GM23248 (cell line): ENCODE results near the gene EMILIN1. TPM values are rescaled to one million over a fixed set of nuclear protein-coding genes. Genes with fewer than 3 reads are reported as not detected.
"Not testable (repeated sequence)": the region's sequence is repeated elsewhere in the genome, so short reads cannot be mapped to it uniquely, and the experiment has no call there.

ENCODE experiments used
- DNase-seq: peaks from one replicate; pipeline ENCODE4 v3.0.0-alpha.2; 2015
- H2AFZ ChIP-seq: fragments of 200-600 bp; sonication (generic); 2 replicates; pipeline ENCODE4 v1.6.1; 2016; ENCODE audit warnings: antibody characterized with exemption
- H3F3A ChIP-seq: fragments of 200-600 bp; sonication (generic); 2 replicates; pipeline ENCODE4 v1.6.1; 2016; ENCODE audit warnings: mild to moderate bottlenecking, antibody characterized with exemption, mixed run types; ENCODE audit not compliant: insufficient read depth
- H3K27ac ChIP-seq: fragments of 200-600 bp; sonication (generic); 2 replicates; pipeline ENCODE4 v1.5.1; 2016; ENCODE audit warnings: mild to moderate bottlenecking
- H3K27me3 ChIP-seq: fragments of 200-600 bp; sonication (generic); replicated peaks from 2 replicates; pipeline ENCODE4 v1.6.1; 2016; ENCODE audit warnings: mild to moderate bottlenecking; ENCODE audit not compliant: insufficient read depth
- H3K36me3 ChIP-seq: fragments of 200-600 bp; sonication (generic); 2 replicates; pipeline ENCODE4 v1.6.1; 2016; ENCODE audit warnings: low read depth, mild to moderate bottlenecking
- H3K4me1 ChIP-seq: fragments of 200-600 bp; sonication (generic); 2 replicates; pipeline ENCODE4 v1.6.1; 2016; ENCODE audit warnings: mild to moderate bottlenecking; ENCODE audit not compliant: insufficient read depth
- H3K4me2 ChIP-seq: fragments of 200-600 bp; sonication (generic); one replicate; pipeline ENCODE4 v1.6.1; 2016; ENCODE audit warnings: mild to moderate bottlenecking; ENCODE audit not compliant: unreplicated experiment
- H3K4me3 ChIP-seq: fragments of 200-600 bp; sonication (generic); 2 replicates; pipeline ENCODE4 v1.5.1; 2016; ENCODE audit warnings: mild to moderate bottlenecking
- H3K79me2 ChIP-seq: fragments of 200-600 bp; sonication (generic); 2 replicates; pipeline ENCODE4 v1.6.1; 2016; ENCODE audit warnings: mild to moderate bottlenecking; ENCODE audit not compliant: insufficient read depth
- H3K9ac ChIP-seq: fragments of 200-600 bp; sonication (generic); 2 replicates; pipeline ENCODE4 v1.6.1; 2016; ENCODE audit warnings: mild to moderate bottlenecking
- H3K9me2 ChIP-seq: fragments of 200-600 bp; sonication (generic); 2 replicates; pipeline ENCODE4 v1.6.1; 2016; ENCODE audit warnings: mixed run types, mild to moderate bottlenecking, moderate library complexity; ENCODE audit not compliant: insufficient read depth
- H3K9me3 ChIP-seq: fragments of 200-600 bp; sonication (generic); one replicate; pipeline ENCODE4 v1.6.1; 2017; ENCODE audit warnings: low read depth
- H4K20me1 ChIP-seq: fragments of 200-600 bp; sonication (generic); 2 replicates; pipeline ENCODE4 v1.6.0; 2016; ENCODE audit not compliant: insufficient read depth
- EZH2 ChIP-seq: fragments of 200-600 bp; sonication (generic); IDR thresholded peaks from 2 replicates; pipeline ENCODE4 v1.6.1; 2018; ENCODE audit warnings: antibody characterized with exemption, mild to moderate bottlenecking; ENCODE audit not compliant: insufficient read depth, poor library complexity, severe bottlenecking
- EZH2phosphoT487 ChIP-seq: fragments of 200-600 bp; sonication (generic); IDR thresholded peaks from 2 replicates; pipeline ENCODE4 v1.6.1; 2018; ENCODE audit warnings: antibody characterized with exemption, moderate library complexity, mild to moderate bottlenecking, low read depth; ENCODE audit not compliant: insufficient read depth
- WGBS, 2 experiments: methylation state at CpG; one replicate each; pipeline ENCODE4 v1.1.6; 2015 to 2017; ENCODE audit warnings: low lambda C conversion rate in 2 of 2, low coverage in 1 of 2; ENCODE audit errors: missing lambda C conversion rate in 2 of 2; 5-methylcytosine and 5-hydroxymethylcytosine counted together
- in situ Hi-C: fragments of 300-500 bp; cut with MboI; formaldehyde crosslinking; loops from 2 replicates; pipeline ENCODE4 v1.15.0; 2020
- polyA plus RNA-seq: library from polyadenylated mRNA; unstranded; fragments of >200 nt; fragmentation: Nextera tagmentation; extraction: Ambion mirVana; gene quantifications from 2 replicates; pipeline ENCODE4 v1.2.1, GENCODE V29; 2016
- total RNA-seq: library from RNA; depleted of rRNA; stranded (reverse); fragments of >200 nt; shearing (Covaris generic); gene quantifications from 2 replicates; pipeline ENCODE4 v1.2.3, GENCODE V29; 2014

The EMILIN1 gene
- total and polyA plus RNA-seq, 2 experiments from 2014 or later = 61.5 to 219 TPM

- H3K4me2 ChIP-seq = no peak overlapping the region
- no peaks in the 10 kb centered on the region for H3K9me3 ChIP-seq
- H3K36me3 ChIP-seq = no peaks in the 10 kb centered on the region
- no peaks in the 10 kb centered on the region for H3K9me2 ChIP-seq
- no peak overlapping the region for H3K4me3 ChIP-seq
- DNase-seq = no peak
- H3F3A ChIP-seq = no peaks in the 10 kb centered on the region
- no peak overlapping the region for H2AFZ ChIP-seq
- TF ChIP-seq EZH2phosphoT487 = no peak
- no peak for TF ChIP-seq EZH2
- H4K20me1 ChIP-seq = no peaks in the 10 kb centered on the region
- 76 to 85% methylated on average over 3 of the region's 3 CpGs for WGBS, 2 experiments
- H3K79me2 ChIP-seq = no peaks in the 10 kb centered on the region
- no peak overlapping the region for H3K27ac ChIP-seq
- H3K27me3 ChIP-seq = 0 out of 2 replicates have a peak, but pooled peaks cover 4% of the 10 kb centered on the region
- no peaks in the 10 kb centered on the region for H3K4me1 ChIP-seq
- no peak overlapping the region for H3K9ac ChIP-seq
- in situ Hi-C loops = loop anchor here (10.0 kb wide), 1 partner anchor 179 kb away; the partner anchor contains the start of gene TRIM54
Observed at GRCh38 chr2:27105981-27106380, 27.6 kb downstream of the EMILIN1 start.

GRCh38 chr2:27108221-27108620 lies 29.8 kb downstream of the EMILIN1 start:
- H3K27me3 ChIP-seq = no peaks in the 10 kb centered on the region
- H3K9me2 ChIP-seq = no peaks in the 10 kb centered on the region
- H3K4me3 ChIP-seq = no peak overlapping the region
- no peak overlapping the region for H3K27ac ChIP-seq
- H3K4me1 ChIP-seq = no peaks in the 10 kb centered on the region
- 93 to 95% methylated on average over 2 of the region's 2 CpGs for WGBS, 2 experiments
- no peaks in the 10 kb centered on the region for H3F3A ChIP-seq
- no peak overlapping the region for H3K9ac ChIP-seq
- H4K20me1 ChIP-seq = no peaks in the 10 kb centered on the region
- in situ Hi-C loops = loop anchor here (10.0 kb wide), 1 partner anchor 177 kb away; the partner anchor contains the start of gene TRIM54
- TF ChIP-seq EZH2 (no peak), EZH2phosphoT487 (no peak)
- no peaks in the 10 kb centered on the region for H3K79me2 ChIP-seq
- H3K36me3 ChIP-seq = no peaks in the 10 kb centered on the region
- H3K4me2 ChIP-seq = no peak overlapping the region
- no peaks in the 10 kb centered on the region for H3K9me3 ChIP-seq
- no peak for DNase-seq
- no peak overlapping the region for H2AFZ ChIP-seq

GRCh38 chr2:27109083-27109482 lies 30.7 kb downstream of the EMILIN1 start:
- DNase-seq = no peak
- no peaks in the 10 kb centered on the region for H3K4me1 ChIP-seq
- no peak overlapping the region for H3K4me3 ChIP-seq
- no peak overlapping the region for H3K9ac ChIP-seq
- H3K9me3 ChIP-seq = no peaks in the 10 kb centered on the region
- H3K9me2 ChIP-seq = no peaks in the 10 kb centered on the region
- H2AFZ ChIP-seq = no peak overlapping the region
- no peaks in the 10 kb centered on the region for H3F3A ChIP-seq
- H3K4me2 ChIP-seq = no peak overlapping the region
- H4K20me1 ChIP-seq = no peaks in the 10 kb centered on the region
- no peak overlapping the region for H3K27ac ChIP-seq
- H3K36me3 ChIP-seq = no peaks in the 10 kb centered on the region
- in situ Hi-C loops = loop anchor here (10.0 kb wide), 1 partner anchor 176 kb away; the partner anchor contains the start of gene TRIM54
- TF ChIP-seq EZH2 (no peak), EZH2phosphoT487 (no peak)
- no peaks in the 10 kb centered on the region for H3K79me2 ChIP-seq
- no peaks in the 10 kb centered on the region for H3K27me3 ChIP-seq
- 89 to 90% methylated on average over 3 of the region's 3 CpGs for WGBS, 2 experiments

GRCh38 chr2:27110603-27111352 lies 32.4 kb downstream of the EMILIN1 start:
- H3K27ac ChIP-seq, H3K4me1 ChIP-seq, H3F3A ChIP-seq, DNase-seq, H3K36me3 ChIP-seq, H3K9me3 ChIP-seq, H3K27me3 ChIP-seq, H3K9ac ChIP-seq, H3K4me3 ChIP-seq, H2AFZ ChIP-seq, H3K4me2 ChIP-seq, H3K9me2 ChIP-seq, in situ Hi-C loops, H3K79me2 ChIP-seq, H4K20me1 ChIP-seq: not testable (repeated sequence)
- 76 to 79% methylated on average over 22 to 24 of the region's 24 CpGs for WGBS, 2 experiments

GRCh38 chr2:27111392-27112078 lies 33.1 kb downstream of the EMILIN1 start:
- H3F3A ChIP-seq, H3K4me3 ChIP-seq, H3K9me3 ChIP-seq, in situ Hi-C loops, H3K27me3 ChIP-seq, H3K9me2 ChIP-seq, DNase-seq, H3K79me2 ChIP-seq, H3K27ac ChIP-seq, H3K36me3 ChIP-seq, H3K9ac ChIP-seq, H3K4me1 ChIP-seq, H4K20me1 ChIP-seq, H3K4me2 ChIP-seq, H2AFZ ChIP-seq: not testable (repeated sequence)
- 91 to 97% methylated on average over 21 to 40 of the region's 49 CpGs for WGBS, 2 experiments
